GM23338 (cell line): Measurements from ENCODE around the gene RPIA. TPM values are rescaled to one million over a fixed set of nuclear protein-coding genes. Genes with fewer than 3 reads are reported as not detected.
A peak's percentile ranks its signal among the peaks of the same experiment; 100 is the strongest.

ENCODE experiments used
- ATAC-seq: fragments of 200-7000 bp; cut with Tn5 transposase; 3 replicates; pipeline ENCODE4 v1.9.1; 2020
- DNase-seq: peaks from one replicate; pipeline ENCODE4 v3.0.0-alpha.2; 2015; ENCODE audit warnings: low spot score
- H2AFZ ChIP-seq: fragments of 200-600 bp; sonication (generic); 2 replicates; pipeline ENCODE4 v1.8.0; 2016; ENCODE audit warnings: antibody characterized with exemption, mild to moderate bottlenecking, moderate library complexity
- H3F3A ChIP-seq: fragments of 200-600 bp; sonication (generic); replicated peaks from 2 replicates; pipeline ENCODE4 v1.8.0; 2017; ENCODE audit warnings: antibody characterized with exemption, mixed run types, low read depth
- H3K27ac ChIP-seq: fragments of 200-600 bp; sonication (generic); 2 replicates; pipeline ENCODE4 v1.6.1; 2016; ENCODE audit warnings: low read depth
- H3K27me3 ChIP-seq: fragments of 200-600 bp; sonication (generic); 2 replicates; pipeline ENCODE4 v1.8.0; 2016; ENCODE audit warnings: mild to moderate bottlenecking, mixed run types, moderate library complexity; ENCODE audit not compliant: insufficient read depth
- H3K36me3 ChIP-seq: fragments of 200-600 bp; sonication (generic); 2 replicates; pipeline ENCODE4 v1.8.0; 2016; ENCODE audit warnings: mild to moderate bottlenecking; ENCODE audit not compliant: insufficient read depth
- H3K4me1 ChIP-seq: fragments of 200-600 bp; sonication (generic); 2 replicates; pipeline ENCODE4 v1.8.0; 2016; ENCODE audit warnings: mild to moderate bottlenecking, moderate library complexity; ENCODE audit not compliant: insufficient read depth
- H3K4me2 ChIP-seq: fragments of 200-600 bp; sonication (generic); 2 replicates; pipeline ENCODE4 v1.7.1; 2017; ENCODE audit warnings: mixed run types
- H3K4me3 ChIP-seq: fragments of 200-600 bp; sonication (generic); 2 replicates; pipeline ENCODE4 v1.6.1; 2016; ENCODE audit warnings: mixed run types
- H3K79me2 ChIP-seq: fragments of 200-600 bp; sonication (generic); replicated peaks from 2 replicates; pipeline ENCODE4 v1.8.0; 2017; ENCODE audit warnings: mild to moderate bottlenecking; ENCODE audit not compliant: insufficient read depth
- H3K9me2 ChIP-seq: fragments of 200-600 bp; sonication (generic); 2 replicates; pipeline ENCODE4 v1.8.0; 2017; ENCODE audit not compliant: insufficient read depth
- H4K20me1 ChIP-seq: fragments of 200-600 bp; sonication (generic); replicated peaks from 2 replicates; pipeline ENCODE4 v1.8.0; 2017; ENCODE audit warnings: mild to moderate bottlenecking; ENCODE audit not compliant: insufficient read depth
- H3K27ac Mint-ChIP-seq: 2 replicates; pipeline ENCODE4 v1.8.0; 2020; ENCODE audit warnings: inconsistent platforms, mild to moderate bottlenecking, moderate library complexity, mixed read lengths
- H3K27me3 Mint-ChIP-seq: 3 replicates; pipeline ENCODE4 v1.8.0; 2022; ENCODE audit warnings: low read depth, mild to moderate bottlenecking, moderate library complexity, mixed read lengths, inconsistent platforms; ENCODE audit not compliant: insufficient read depth, poor library complexity
- H3K36me3 Mint-ChIP-seq: 3 replicates; pipeline ENCODE4 v1.8.0; 2021; ENCODE audit warnings: low read depth, mild to moderate bottlenecking, inconsistent platforms, moderate library complexity, mixed read lengths
- H3K4me1 Mint-ChIP-seq: 3 replicates; pipeline ENCODE4 v1.8.0; 2020; ENCODE audit warnings: mild to moderate bottlenecking, inconsistent platforms, mixed read lengths
- H3K4me3 Mint-ChIP-seq: 3 replicates; pipeline ENCODE4 v1.8.0; 2021; ENCODE audit warnings: moderate library complexity, mild to moderate bottlenecking, inconsistent platforms, mixed read lengths
- H3K9me3 Mint-ChIP-seq: 3 replicates; pipeline ENCODE4 v1.8.0; 2020; ENCODE audit warnings: moderate library complexity, mild to moderate bottlenecking, inconsistent platforms, mixed read lengths
- CREB1 ChIP-seq: fragments of 250-450 bp; sonication (Bioruptor Pico); IDR thresholded peaks from 2 replicates; pipeline ENCODE4 v1.5.0; 2020; ENCODE audit warnings: low read depth, mild to moderate bottlenecking, moderate library complexity
- EZH2 ChIP-seq: fragments of 200-600 bp; sonication (generic); IDR thresholded peaks from one replicate; pipeline ENCODE4 v1.8.0; 2017; ENCODE audit warnings: antibody characterized with exemption, mild to moderate bottlenecking, low read depth; ENCODE audit not compliant: unreplicated experiment
- JUNB ChIP-seq: IDR thresholded peaks from one replicate; pipeline ENCODE4 v1.6.1; 2016; ENCODE audit warnings: antibody characterized with exemption; ENCODE audit not compliant: unreplicated experiment
- POLR2AphosphoS5 ChIP-seq: IDR thresholded peaks from 2 replicates; pipeline ENCODE4 v1.6.1; 2016; ENCODE audit warnings: antibody characterized with exemption, low read depth
- ZNF331 ChIP-seq: fragments of 250-450 bp; sonication (Bioruptor Pico); IDR thresholded peaks from 2 replicates; pipeline ENCODE4 v1.5.0; 2020; ENCODE audit warnings: low read depth, mild to moderate bottlenecking, moderate library complexity
- polyA plus RNA-seq: library from polyadenylated mRNA; unstranded; fragments of >200 nt; fragmentation: Nextera tagmentation; extraction: Ambion mirVana; gene quantifications from 2 replicates; pipeline ENCODE4 v1.2.1, GENCODE V29; 2016
- total RNA-seq: library from RNA; depleted of rRNA; stranded (reverse); fragments of >200 nt; shearing (Covaris generic); gene quantifications from 2 replicates; pipeline ENCODE4 v1.2.3, GENCODE V29; 2014
- TF ChIP-seq, protein P1 (sequence below): IDR thresholded peaks from 2 replicates; pipeline ENCODE4 v1.6.1; 2016; ENCODE audit warnings: antibody characterized with exemption
- TF ChIP-seq, protein P2 (sequence below): IDR thresholded peaks from one replicate; pipeline ENCODE4 v1.6.1; 2018; ENCODE audit warnings: antibody characterized with exemption; ENCODE audit not compliant: unreplicated experiment

The RPIA gene
- total and polyA plus RNA-seq, 2 experiments from 2014 or later: 18.8 to 22.5 TPM

DNA sequence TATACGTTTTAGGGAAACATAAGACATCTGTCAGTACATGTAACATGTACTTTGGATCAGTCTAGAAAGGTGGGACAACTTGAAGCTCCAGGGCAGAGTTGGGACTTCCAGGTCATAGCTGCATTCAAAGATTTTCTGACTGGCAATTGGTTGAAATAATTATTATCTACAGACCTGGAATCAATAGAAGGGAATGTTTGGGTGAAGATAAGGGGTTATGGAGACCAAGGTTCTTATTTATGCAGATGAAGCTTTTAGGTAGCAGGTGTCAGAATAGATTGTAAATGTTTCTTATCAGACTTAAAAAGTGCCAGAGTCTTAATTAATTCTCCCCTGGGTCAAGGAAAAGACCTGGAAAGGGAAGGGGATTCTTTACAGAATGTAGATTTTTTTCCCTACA, 19.8 kb downstream of the RPIA start:
- ATAC-seq (no peak), DNase-seq (no peak)
- no peaks in the 10 kb centered on the region for H3K36me3 ChIP-seq
- peaks cover 20% of the 10 kb centered on the region for H3K4me1 ChIP-seq
- Mint-ChIP-seq H3K4me1 (peaks cover 44% of the 10 kb centered on the region), H3K27me3 (peaks cover 4% of the 10 kb centered on the region), H3K9me3 (no peaks in the 10 kb centered on the region), H3K4me3 (no peak overlapping the region), H3K36me3 (peaks cover 42% of the 10 kb centered on the region), H3K27ac (no peak overlapping the region)
- H3K27me3 ChIP-seq: no peaks in the 10 kb centered on the region
- no peaks in the 10 kb centered on the region; the same call in 1 of the 2 replicates for H3K9me2 ChIP-seq
- no peak for TF ChIP-seq CREB1 (CRISPR knock-in tag)
- 0 out of 2 replicates have a peak, but pooled peaks cover 2% of the 10 kb centered on the region for H4K20me1 ChIP-seq
- no peak overlapping the region for H3K4me3 ChIP-seq
- H3K27ac ChIP-seq: no peak overlapping the region
- no peak overlapping the region for H2AFZ ChIP-seq
- peaks cover 16% of the 10 kb centered on the region for H3K79me2 ChIP-seq
- H3K4me2 ChIP-seq: no peak overlapping the region
- H3F3A ChIP-seq: no peaks in the 10 kb centered on the region

DNA sequence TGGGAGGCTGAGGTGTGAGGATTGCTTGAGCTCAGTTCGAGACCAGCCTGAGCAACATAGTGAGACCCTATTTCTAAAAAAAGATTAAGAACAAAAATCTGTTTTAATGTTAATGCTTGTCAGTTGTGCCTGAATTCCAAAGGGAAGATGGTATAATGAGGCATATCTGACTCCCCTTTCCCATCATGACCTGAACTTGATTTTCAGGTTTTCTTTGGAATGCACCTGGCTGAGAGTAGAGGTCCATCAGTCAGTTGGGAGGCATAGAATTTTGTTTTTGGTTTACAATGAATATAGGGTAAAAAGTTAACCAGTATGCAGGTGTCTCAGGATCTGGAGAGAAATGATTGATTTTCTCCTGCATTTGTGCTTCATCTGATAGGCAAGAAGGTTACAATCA, 20.4 kb downstream of the RPIA start:
- H3K36me3 Mint-ChIP-seq: peaks cover 46% of the 10 kb centered on the region
- H3K27ac Mint-ChIP-seq: no peak overlapping the region
- Histone ChIP-seq H3K4me3 (no peak overlapping the region), H3K79me2 (peaks cover 16% of the 10 kb centered on the region), H3K27me3 (no peaks in the 10 kb centered on the region), H3K4me1 (peaks cover 20% of the 10 kb centered on the region), H2AFZ (no peak overlapping the region), H3K36me3 (no peaks in the 10 kb centered on the region), H4K20me1 (0 out of 2 replicates have a peak, but pooled peaks cover 2% of the 10 kb centered on the region), H3K4me2 (no peak overlapping the region), H3K27ac (no peak overlapping the region), H3K9me2 (no peaks in the 10 kb centered on the region; the same call in 1 of the 2 replicates), H3F3A (no peaks in the 10 kb centered on the region)
- TF ChIP-seq, protein P1, sequence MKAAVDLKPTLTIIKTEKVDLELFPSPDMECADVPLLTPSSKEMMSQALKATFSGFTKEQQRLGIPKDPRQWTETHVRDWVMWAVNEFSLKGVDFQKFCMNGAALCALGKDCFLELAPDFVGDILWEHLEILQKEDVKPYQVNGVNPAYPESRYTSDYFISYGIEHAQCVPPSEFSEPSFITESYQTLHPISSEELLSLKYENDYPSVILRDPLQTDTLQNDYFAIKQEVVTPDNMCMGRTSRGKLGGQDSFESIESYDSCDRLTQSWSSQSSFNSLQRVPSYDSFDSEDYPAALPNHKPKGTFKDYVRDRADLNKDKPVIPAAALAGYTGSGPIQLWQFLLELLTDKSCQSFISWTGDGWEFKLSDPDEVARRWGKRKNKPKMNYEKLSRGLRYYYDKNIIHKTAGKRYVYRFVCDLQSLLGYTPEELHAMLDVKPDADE: no peak
- no peak for TF ChIP-seq CREB1 (CRISPR knock-in tag)
- H3K27me3 Mint-ChIP-seq: peaks cover 4% of the 10 kb centered on the region
- no peak; the same call in 2 of the 3 replicates for ATAC-seq
- peaks cover 4% of the 10 kb centered on the region for H3K9me3 Mint-ChIP-seq
- H3K4me3 Mint-ChIP-seq: no peak overlapping the region
- peaks cover 44% of the 10 kb centered on the region for H3K4me1 Mint-ChIP-seq
- peak; percentile 58 for DNase-seq

DNA sequence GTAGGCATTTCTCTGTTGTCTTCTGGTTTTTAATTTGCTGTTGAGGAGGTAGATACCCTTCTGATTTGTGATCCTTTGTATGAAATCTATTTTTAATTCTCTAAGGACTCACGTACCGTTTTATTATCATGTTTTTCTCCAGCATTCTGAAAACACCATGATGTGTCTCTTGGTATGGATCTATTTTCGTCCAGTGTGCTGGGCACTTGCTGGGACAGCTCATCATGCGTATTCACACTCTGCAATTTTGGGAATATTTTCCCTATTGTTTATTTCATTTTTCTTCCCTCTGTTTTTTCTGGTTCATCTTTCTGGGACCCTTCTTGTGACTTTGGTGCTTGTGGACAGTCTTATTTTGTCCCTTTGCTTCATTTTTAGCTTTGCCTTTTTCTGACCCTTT, 21.9 kb downstream of the RPIA start:
- Histone ChIP-seq H3K27ac (no peak overlapping the region), H3K27me3 (no peaks in the 10 kb centered on the region), H3K9me2 (no peaks in the 10 kb centered on the region; the same call in 1 of the 2 replicates), H3K4me1 (peaks cover 20% of the 10 kb centered on the region), H3K4me3 (no peak overlapping the region), H3K4me2 (no peak overlapping the region), H3K36me3 (peaks cover 3% of the 10 kb centered on the region), H3K79me2 (peaks cover 18% of the 10 kb centered on the region), H4K20me1 (no peaks in the 10 kb centered on the region), H2AFZ (no peak overlapping the region), H3F3A (no peaks in the 10 kb centered on the region)
- Mint-ChIP-seq H3K4me3 (no peak overlapping the region), H3K27me3 (peaks cover 6% of the 10 kb centered on the region), H3K36me3 (peaks cover 58% of the 10 kb centered on the region), H3K27ac (no peak overlapping the region), H3K4me1 (peaks cover 44% of the 10 kb centered on the region), H3K9me3 (peaks cover 19% of the 10 kb centered on the region)
- no peak for ATAC-seq
- no peak for TF ChIP-seq CREB1 (CRISPR knock-in tag)
- DNase-seq: no peak

DNA sequence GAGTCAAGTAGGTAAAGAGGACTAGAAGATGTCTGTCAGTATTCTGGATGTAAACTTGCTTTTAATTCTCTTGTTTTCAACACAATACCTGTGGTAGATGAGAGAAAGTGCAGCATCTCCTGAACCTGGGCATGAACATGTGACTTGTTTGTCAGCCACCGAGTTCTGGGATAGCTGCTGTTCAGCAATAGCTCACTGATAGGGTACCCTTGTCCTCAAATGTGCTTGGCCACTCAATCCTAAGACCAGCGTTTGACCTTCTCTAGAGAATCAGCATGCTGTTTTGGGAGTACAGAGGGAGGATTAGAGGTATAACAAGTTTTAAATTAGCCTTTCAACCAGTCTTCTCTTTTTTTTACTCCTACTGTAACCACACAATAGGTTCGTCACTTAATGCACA, 23.2 kb downstream of the RPIA start:
- Mint-ChIP-seq H3K36me3 (peaks cover 69% of the 10 kb centered on the region), H3K9me3 (peaks cover 28% of the 10 kb centered on the region), H3K4me3 (peak overlapping the region; percentile 19; the same call in 1 of the 3 replicates), H3K27ac (peak overlapping the region; percentile 61; the same call in 1 of the 2 replicates), H3K4me1 (peaks cover 44% of the 10 kb centered on the region), H3K27me3 (peaks cover 6% of the 10 kb centered on the region)
- Histone ChIP-seq H3K4me2 (peak overlapping the region; percentile 28; the same call in 1 of the 2 replicates), H2AFZ (no peak overlapping the region), H3K79me2 (peaks cover 18% of the 10 kb centered on the region), H3K4me3 (no peak overlapping the region), H3K9me2 (no peaks in the 10 kb centered on the region; the same call in 1 of the 2 replicates), H3K36me3 (peaks cover 8% of the 10 kb centered on the region), H3K27ac (no peak overlapping the region), H3K27me3 (no peaks in the 10 kb centered on the region), H3F3A (no peaks in the 10 kb centered on the region), H4K20me1 (no peaks in the 10 kb centered on the region), H3K4me1 (peaks cover 20% of the 10 kb centered on the region)
- DNase-seq: no peak
- ATAC-seq: no peak
- TF ChIP-seq, protein P2, sequence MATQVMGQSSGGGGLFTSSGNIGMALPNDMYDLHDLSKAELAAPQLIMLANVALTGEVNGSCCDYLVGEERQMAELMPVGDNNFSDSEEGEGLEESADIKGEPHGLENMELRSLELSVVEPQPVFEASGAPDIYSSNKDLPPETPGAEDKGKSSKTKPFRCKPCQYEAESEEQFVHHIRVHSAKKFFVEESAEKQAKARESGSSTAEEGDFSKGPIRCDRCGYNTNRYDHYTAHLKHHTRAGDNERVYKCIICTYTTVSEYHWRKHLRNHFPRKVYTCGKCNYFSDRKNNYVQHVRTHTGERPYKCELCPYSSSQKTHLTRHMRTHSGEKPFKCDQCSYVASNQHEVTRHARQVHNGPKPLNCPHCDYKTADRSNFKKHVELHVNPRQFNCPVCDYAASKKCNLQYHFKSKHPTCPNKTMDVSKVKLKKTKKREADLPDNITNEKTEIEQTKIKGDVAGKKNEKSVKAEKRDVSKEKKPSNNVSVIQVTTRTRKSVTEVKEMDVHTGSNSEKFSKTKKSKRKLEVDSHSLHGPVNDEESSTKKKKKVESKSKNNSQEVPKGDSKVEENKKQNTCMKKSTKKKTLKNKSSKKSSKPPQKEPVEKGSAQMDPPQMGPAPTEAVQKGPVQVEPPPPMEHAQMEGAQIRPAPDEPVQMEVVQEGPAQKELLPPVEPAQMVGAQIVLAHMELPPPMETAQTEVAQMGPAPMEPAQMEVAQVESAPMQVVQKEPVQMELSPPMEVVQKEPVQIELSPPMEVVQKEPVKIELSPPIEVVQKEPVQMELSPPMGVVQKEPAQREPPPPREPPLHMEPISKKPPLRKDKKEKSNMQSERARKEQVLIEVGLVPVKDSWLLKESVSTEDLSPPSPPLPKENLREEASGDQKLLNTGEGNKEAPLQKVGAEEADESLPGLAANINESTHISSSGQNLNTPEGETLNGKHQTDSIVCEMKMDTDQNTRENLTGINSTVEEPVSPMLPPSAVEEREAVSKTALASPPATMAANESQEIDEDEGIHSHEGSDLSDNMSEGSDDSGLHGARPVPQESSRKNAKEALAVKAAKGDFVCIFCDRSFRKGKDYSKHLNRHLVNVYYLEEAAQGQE: no peak
- TF ChIP-seq POLR2AphosphoS5 (no peak), JUNB (no peak), EZH2 (no peak), ZNF331 (CRISPR knock-in tag) (no peak)
- TF ChIP-seq, protein P1: no peak
